Neural cell (in vitro differentiated cells): ENCODE data around the gene FNDC3B. TPM values are rescaled to one million over a fixed set of nuclear protein-coding genes. Genes with fewer than 3 reads are reported as not detected.

Source experiments
- H2AFZ ChIP-seq: fragments of 200-600, 300-800 bp; sonication (generic), shearing (Covaris generic); 2 replicates; pipeline ENCODE4 v1.6.0; 2014; ENCODE audit warnings: low read depth, mild to moderate bottlenecking, antibody characterized with exemption, low read length, moderate library complexity
- H3F3A ChIP-seq: fragments of 200-600 bp; shearing (Covaris generic); 2 replicates; pipeline ENCODE4 v1.6.1; 2016; ENCODE audit warnings: mild to moderate bottlenecking, moderate library complexity, mixed read lengths, antibody characterized with exemption, low read length; ENCODE audit not compliant: insufficient read depth, poor library complexity, severe bottlenecking
- H3K27ac ChIP-seq: fragments of 200-600, 300-800 bp; sonication (generic), shearing (Covaris generic); 2 replicates; pipeline ENCODE4 v1.5.1; 2014; ENCODE audit warnings: mild to moderate bottlenecking, low read length, moderate library complexity
- H3K27me3 ChIP-seq: fragments of 300-800, 200-600 bp; sonication (generic), shearing (Covaris generic); 2 replicates; pipeline ENCODE4 v1.6.0; 2014; ENCODE audit warnings: mild to moderate bottlenecking, low read depth, low read length, moderate library complexity; ENCODE audit not compliant: insufficient read depth
- H3K36me3 ChIP-seq: fragments of 300-800, 200-600 bp; sonication (generic), shearing (Covaris generic); 2 replicates; pipeline ENCODE4 v1.5.1; 2014; ENCODE audit warnings: mild to moderate bottlenecking, antibody characterized with exemption, low read length, moderate library complexity; ENCODE audit not compliant: insufficient read depth
- H3K4me2 ChIP-seq: fragments of 300-800, 200-600 bp; sonication (generic), shearing (Covaris generic); 2 replicates; pipeline ENCODE4 v1.6.0; 2014; ENCODE audit warnings: mild to moderate bottlenecking, low read length
- H3K4me3 ChIP-seq: fragments of 300-800, 200-600 bp; sonication (generic), shearing (Covaris generic); 2 replicates; pipeline ENCODE4 v1.5.1; 2014; ENCODE audit warnings: mild to moderate bottlenecking, low read length, moderate library complexity
- H3K79me2 ChIP-seq: fragments of 200-600 bp; shearing (Covaris generic); replicated peaks from 2 replicates; pipeline ENCODE4 v1.6.0; 2014; ENCODE audit warnings: mild to moderate bottlenecking, low read length, moderate library complexity; ENCODE audit not compliant: insufficient read depth
- H3K9ac ChIP-seq: fragments of 300-800, 200-600 bp; sonication (generic), shearing (Covaris generic); 2 replicates; pipeline ENCODE4 v1.6.1; 2016; ENCODE audit warnings: mild to moderate bottlenecking, low read length, mixed read lengths
- H3K9me2 ChIP-seq: fragments of 200-600 bp; shearing (Covaris generic); 2 replicates; pipeline ENCODE4 v1.6.1; 2016; ENCODE audit warnings: mild to moderate bottlenecking, low read length, mixed read lengths; ENCODE audit not compliant: insufficient read depth
- H3K9me3 ChIP-seq: fragments of 200-600, 300-800 bp; sonication (generic), shearing (Covaris generic); 2 replicates; pipeline ENCODE4 v1.6.1; 2016; ENCODE audit warnings: mild to moderate bottlenecking, mixed run types, low read length, moderate library complexity, mixed read lengths
- H4K20me1 ChIP-seq: fragments of 200-600 bp; shearing (Covaris generic); 2 replicates; pipeline ENCODE4 v1.6.1; 2016; ENCODE audit warnings: mild to moderate bottlenecking, mixed run types; ENCODE audit not compliant: insufficient read depth
- EP300 ChIP-seq: fragments of 450-650 bp; conservative IDR thresholded peaks from 2 replicates; pipeline ENCODE4 v1.6.1; 2014; ENCODE audit warnings: antibody characterized with exemption, mild to moderate bottlenecking, moderate library complexity; ENCODE audit not compliant: poor library complexity, severe bottlenecking
- EZH2 ChIP-seq: fragments of 200-600, 300-800 bp; shearing (Covaris generic), sonication (generic); IDR thresholded peaks from 2 replicates; pipeline ENCODE4 v1.6.1; 2014; ENCODE audit warnings: antibody characterized with exemption, low read length, borderline replicate concordance, mild to moderate bottlenecking; ENCODE audit not compliant: insufficient read depth, poor library complexity, severe bottlenecking
- MXI1 ChIP-seq: fragments of 450-650 bp; conservative IDR thresholded peaks from 2 replicates; pipeline ENCODE4 v1.6.1; 2014; ENCODE audit warnings: antibody characterized with exemption, mild to moderate bottlenecking; ENCODE audit not compliant: poor library complexity, severe bottlenecking
- POLR2AphosphoS5 ChIP-seq: IDR thresholded peaks from 2 replicates; pipeline ENCODE4 v1.6.1; 2012
- RAD21 ChIP-seq: fragments of 450-650 bp; conservative IDR thresholded peaks from 2 replicates; pipeline ENCODE4 v1.6.1; 2014; ENCODE audit warnings: antibody characterized with exemption, mild to moderate bottlenecking, moderate library complexity
- REST ChIP-seq: IDR thresholded peaks from 2 replicates; pipeline ENCODE4 v1.6.1; 2012; ENCODE audit warnings: borderline replicate concordance
- SMC3 ChIP-seq: fragments of 450-650 bp; conservative IDR thresholded peaks from 2 replicates; pipeline ENCODE4 v1.6.1; 2014; ENCODE audit warnings: antibody characterized with exemption, mild to moderate bottlenecking, moderate library complexity; ENCODE audit not compliant: poor library complexity
- TAF1 ChIP-seq: IDR thresholded peaks from 2 replicates; pipeline ENCODE4 v1.6.1; 2012; ENCODE audit warnings: low read depth
- polyA plus RNA-seq: library from polyadenylated mRNA; depleted of rRNA; stranded (reverse); fragments of >200 nt; gene quantifications from 2 replicates; pipeline ENCODE4 v1.2.3, GENCODE V29; 2014
- TF ChIP-seq, protein P1 (sequence below): fragments of 450-650 bp; IDR thresholded peaks from 2 replicates; pipeline ENCODE4 v1.5.1; 2014; ENCODE audit warnings: antibody characterized with exemption, mild to moderate bottlenecking, moderate library complexity; ENCODE audit not compliant: poor library complexity, severe bottlenecking

The FNDC3B gene
- polyA plus RNA-seq, 1 donor from 2014 or later = 4.9 TPM

DNA sequence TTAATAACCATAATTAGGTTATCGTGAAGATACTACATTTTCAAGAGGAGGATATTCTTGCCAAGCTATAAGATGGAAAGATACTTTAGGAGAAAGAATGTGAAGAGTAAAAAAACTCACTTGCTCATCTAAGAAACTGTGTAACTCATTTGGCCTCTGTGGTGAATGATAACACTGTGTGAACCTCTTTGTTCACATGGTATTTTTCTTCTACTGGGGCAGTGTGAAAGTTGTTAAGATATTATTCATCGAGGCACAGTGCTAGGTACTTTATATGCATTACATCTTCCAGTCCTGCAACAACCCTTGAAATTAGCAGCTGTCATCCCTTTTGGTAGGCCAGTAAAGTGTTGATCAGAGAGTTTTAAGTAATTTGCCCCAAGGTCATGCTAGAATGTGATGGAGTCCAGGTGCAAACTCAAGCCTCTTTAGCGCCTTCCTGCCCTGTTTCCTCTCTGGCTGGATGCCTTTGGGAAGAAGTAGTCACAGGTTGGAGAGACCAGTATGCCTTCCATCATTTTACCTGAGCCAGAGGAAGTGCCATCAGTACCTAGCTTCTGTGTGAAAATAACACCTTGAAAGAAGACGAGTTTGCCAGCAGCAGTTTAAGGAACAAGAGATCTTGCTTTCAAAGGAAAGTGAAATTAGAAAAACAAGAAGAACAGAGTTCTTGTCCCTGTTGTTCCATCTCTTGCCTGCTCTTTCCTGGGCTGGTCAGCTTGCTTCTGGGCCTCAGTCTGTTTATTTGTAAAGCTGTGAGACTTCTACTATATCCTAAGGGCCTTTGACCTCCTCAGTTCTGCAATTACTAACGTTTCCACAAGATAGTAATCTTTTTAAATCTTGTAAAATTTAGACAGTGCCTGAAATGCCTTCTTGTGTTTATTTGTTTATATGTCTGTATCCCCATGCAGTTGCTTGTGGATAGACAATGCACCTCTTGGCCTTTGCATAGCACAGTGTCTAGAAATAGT, 179.3 kb downstream of the FNDC3B start:
- H3K9me3 ChIP-seq = no peaks in the 10 kb centered on the region
- H3K27ac ChIP-seq = no peak overlapping the region
- H3K79me2 ChIP-seq = peaks cover 7% of the 10 kb centered on the region
- no peaks in the 10 kb centered on the region for H3K9me2 ChIP-seq
- TF ChIP-seq MXI1 (no peak), TAF1 (no peak), POLR2AphosphoS5 (no peak), EP300 (no peak), REST (no peak), RAD21 (no peak)
- TF ChIP-seq, protein P1, sequence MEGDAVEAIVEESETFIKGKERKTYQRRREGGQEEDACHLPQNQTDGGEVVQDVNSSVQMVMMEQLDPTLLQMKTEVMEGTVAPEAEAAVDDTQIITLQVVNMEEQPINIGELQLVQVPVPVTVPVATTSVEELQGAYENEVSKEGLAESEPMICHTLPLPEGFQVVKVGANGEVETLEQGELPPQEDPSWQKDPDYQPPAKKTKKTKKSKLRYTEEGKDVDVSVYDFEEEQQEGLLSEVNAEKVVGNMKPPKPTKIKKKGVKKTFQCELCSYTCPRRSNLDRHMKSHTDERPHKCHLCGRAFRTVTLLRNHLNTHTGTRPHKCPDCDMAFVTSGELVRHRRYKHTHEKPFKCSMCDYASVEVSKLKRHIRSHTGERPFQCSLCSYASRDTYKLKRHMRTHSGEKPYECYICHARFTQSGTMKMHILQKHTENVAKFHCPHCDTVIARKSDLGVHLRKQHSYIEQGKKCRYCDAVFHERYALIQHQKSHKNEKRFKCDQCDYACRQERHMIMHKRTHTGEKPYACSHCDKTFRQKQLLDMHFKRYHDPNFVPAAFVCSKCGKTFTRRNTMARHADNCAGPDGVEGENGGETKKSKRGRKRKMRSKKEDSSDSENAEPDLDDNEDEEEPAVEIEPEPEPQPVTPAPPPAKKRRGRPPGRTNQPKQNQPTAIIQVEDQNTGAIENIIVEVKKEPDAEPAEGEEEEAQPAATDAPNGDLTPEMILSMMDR = no peak
- H3K4me2 ChIP-seq = no peak overlapping the region
- H3K9ac ChIP-seq = no peak overlapping the region
- no peak overlapping the region for H3K4me3 ChIP-seq
- H3K27me3 ChIP-seq = no peaks in the 10 kb centered on the region
- H3F3A ChIP-seq = no peaks in the 10 kb centered on the region
- H3K36me3 ChIP-seq = no peaks in the 10 kb centered on the region
- H2AFZ ChIP-seq = no peak overlapping the region
- no peaks in the 10 kb centered on the region for H4K20me1 ChIP-seq

GRCh38 chr3:172219750-172220149, 180.4 kb downstream of the FNDC3B start:
- H3K79me2 ChIP-seq = peaks cover 7% of the 10 kb centered on the region
- no peaks in the 10 kb centered on the region for H3K9me3 ChIP-seq
- no peaks in the 10 kb centered on the region for H4K20me1 ChIP-seq
- no peak overlapping the region for H3K27ac ChIP-seq
- no peak overlapping the region for H2AFZ ChIP-seq
- H3K36me3 ChIP-seq = no peaks in the 10 kb centered on the region
- H3K4me3 ChIP-seq = no peak overlapping the region
- H3K4me2 ChIP-seq = no peak overlapping the region
- no peak overlapping the region for H3K9ac ChIP-seq
- TF ChIP-seq SMC3 (no peak), POLR2AphosphoS5 (no peak), EZH2 (no peak), EP300 (no peak), REST (no peak), RAD21 (no peak), TAF1 (no peak), MXI1 (no peak)
- TF ChIP-seq, protein P1 = no peak
- no peaks in the 10 kb centered on the region for H3K27me3 ChIP-seq
- H3K9me2 ChIP-seq = no peaks in the 10 kb centered on the region
- H3F3A ChIP-seq = no peaks in the 10 kb centered on the region
